ENCODE results near the gene OPN3. TPM values are rescaled to one million over a fixed set of nuclear protein-coding genes. Genes with fewer than 3 reads are reported as not detected.

OPN3 gene
- total and polyA plus RNA-seq, 2 of the 4 experiments (the other 2 are of a cell fraction): 16.4 to 21.9 TPM

DNA sequence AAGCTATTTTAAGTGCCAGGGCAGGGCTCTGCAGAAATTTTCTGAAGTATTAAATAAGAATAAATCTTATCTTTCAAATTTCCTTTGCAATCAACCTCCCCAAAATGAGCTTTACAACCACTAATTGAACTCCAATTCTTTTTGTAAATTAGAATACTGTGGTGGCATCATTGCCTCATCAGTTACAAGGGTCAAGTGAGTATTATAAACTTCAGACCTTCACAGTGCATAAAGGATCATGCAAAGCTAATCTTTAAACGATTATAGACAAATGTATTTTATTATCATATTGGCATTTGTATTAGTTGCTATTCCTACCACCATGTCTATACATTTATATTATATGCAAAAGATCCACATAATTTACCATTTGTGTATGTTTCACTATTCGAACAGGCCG lies 7.2 kb downstream of the OPN3 start:
- H3K27me3 ChIP-seq (ENCODE audit: control insufficient read depth, insufficient read depth, low read length): no peaks in the 10 kb centered on the region
- H3K27ac ChIP-seq (ENCODE audit: insufficient read depth, low read length): no peak overlapping the region
- DNase-seq: no peak
- H3K4me3 ChIP-seq (ENCODE audit: insufficient read depth, low read depth, low read length): no peak overlapping the region
- no peak overlapping the region for H3K4ac ChIP-seq (ENCODE audit: low read depth, low read length)
- in situ Hi-C loops (cut with MboI; ENCODE audit: low sequenced_read_pairs) (no loop called here), dilution Hi-C loops (cut with HindIII; ENCODE audit: low sequenced_read_pairs, unreplicated experiment) (no loop called here), intact Hi-C loops (cut with micrococcal nuclease) (no loop called here)
- BruUV-seq (replicated peaks): no TSS peak
- H3K18ac ChIP-seq (ENCODE audit: low read depth, low read length): no peak overlapping the region
- no peak overlapping the region for H3K14ac ChIP-seq (replicated peaks; ENCODE audit: low read depth, low read length)
- H3K56ac ChIP-seq (ENCODE audit: extremely low read depth, insufficient read depth, low read length): no peak overlapping the region
- peaks cover 11 to 29% of the 10 kb centered on the region in 2 experiments for H3K79me1 ChIP-seq (ENCODE audit: low read depth in 1 of 2, low read length in 2 of 2)
- ATAC-seq (ENCODE audit: low read depth): no peak
- H2AFZ ChIP-seq (replicated peaks; ENCODE audit: low read length, poor library complexity): no peak overlapping the region
- peaks cover 10% of the 10 kb centered on the region for H3K4me1 ChIP-seq (ENCODE audit: control insufficient read depth, insufficient read depth, low read length)
- POLR2A ChIA-PET (ENCODE audit: unreplicated experiment): no interaction called here
- no peak overlapping the region for H3K9ac ChIP-seq (ENCODE audit: low read depth, low read length)
- no peak overlapping the region for H2BK20ac ChIP-seq (ENCODE audit: low read depth, low read length)
- no peak for TF ChIP-seq SMC3 (IDR thresholded peaks at IDR 0.05; ENCODE audit: low read depth, low read length)
- TF ChIP-seq CEBPB (IDR thresholded peaks at IDR 0.05; ENCODE audit: low read depth, low read length): no peak
- no peak for TF ChIP-seq RCOR1 (IDR thresholded peaks at IDR 0.05; ENCODE audit: insufficient replicate concordance, low read length)
- TF ChIP-seq RFX5 (IDR thresholded peaks at IDR 0.05; ENCODE audit: low read depth, low read length): no peak
- no peak for TF ChIP-seq MXI1 (IDR thresholded peaks at IDR 0.05; ENCODE audit: borderline replicate concordance, low read depth, low read length)
- no peak for TF ChIP-seq BHLHE40 (IDR thresholded peaks at IDR 0.05; ENCODE audit: low read depth, low read length)
- TF ChIP-seq, protein P1, sequence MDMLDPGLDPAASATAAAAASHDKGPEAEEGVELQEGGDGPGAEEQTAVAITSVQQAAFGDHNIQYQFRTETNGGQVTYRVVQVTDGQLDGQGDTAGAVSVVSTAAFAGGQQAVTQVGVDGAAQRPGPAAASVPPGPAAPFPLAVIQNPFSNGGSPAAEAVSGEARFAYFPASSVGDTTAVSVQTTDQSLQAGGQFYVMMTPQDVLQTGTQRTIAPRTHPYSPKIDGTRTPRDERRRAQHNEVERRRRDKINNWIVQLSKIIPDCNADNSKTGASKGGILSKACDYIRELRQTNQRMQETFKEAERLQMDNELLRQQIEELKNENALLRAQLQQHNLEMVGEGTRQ (IDR thresholded peaks at IDR 0.05; ENCODE audit: low read depth, low read length): no peak
- TF ChIP-seq, protein P2, sequence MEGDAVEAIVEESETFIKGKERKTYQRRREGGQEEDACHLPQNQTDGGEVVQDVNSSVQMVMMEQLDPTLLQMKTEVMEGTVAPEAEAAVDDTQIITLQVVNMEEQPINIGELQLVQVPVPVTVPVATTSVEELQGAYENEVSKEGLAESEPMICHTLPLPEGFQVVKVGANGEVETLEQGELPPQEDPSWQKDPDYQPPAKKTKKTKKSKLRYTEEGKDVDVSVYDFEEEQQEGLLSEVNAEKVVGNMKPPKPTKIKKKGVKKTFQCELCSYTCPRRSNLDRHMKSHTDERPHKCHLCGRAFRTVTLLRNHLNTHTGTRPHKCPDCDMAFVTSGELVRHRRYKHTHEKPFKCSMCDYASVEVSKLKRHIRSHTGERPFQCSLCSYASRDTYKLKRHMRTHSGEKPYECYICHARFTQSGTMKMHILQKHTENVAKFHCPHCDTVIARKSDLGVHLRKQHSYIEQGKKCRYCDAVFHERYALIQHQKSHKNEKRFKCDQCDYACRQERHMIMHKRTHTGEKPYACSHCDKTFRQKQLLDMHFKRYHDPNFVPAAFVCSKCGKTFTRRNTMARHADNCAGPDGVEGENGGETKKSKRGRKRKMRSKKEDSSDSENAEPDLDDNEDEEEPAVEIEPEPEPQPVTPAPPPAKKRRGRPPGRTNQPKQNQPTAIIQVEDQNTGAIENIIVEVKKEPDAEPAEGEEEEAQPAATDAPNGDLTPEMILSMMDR (conservative IDR thresholded peaks at IDR 0.05; ENCODE audit: low read depth, low read length): no peak
- no peak for TF ChIP-seq RAD21 (IDR thresholded peaks at IDR 0.05; ENCODE audit: low read length)
- no peak for TF ChIP-seq MAFK (IDR thresholded peaks at IDR 0.05; ENCODE audit: low read depth, low read length)
- no peak for TF ChIP-seq CHD1 (IDR thresholded peaks at IDR 0.05; ENCODE audit: low read depth, low read length)
- no peak for TF ChIP-seq NFE2L2 (IDR thresholded peaks at IDR 0.05; ENCODE audit: low read depth, low read length)
- TF ChIP-seq FOS (IDR thresholded peaks at IDR 0.05; ENCODE audit: low read depth, low read length): no peak
- TF ChIP-seq, protein P3, sequence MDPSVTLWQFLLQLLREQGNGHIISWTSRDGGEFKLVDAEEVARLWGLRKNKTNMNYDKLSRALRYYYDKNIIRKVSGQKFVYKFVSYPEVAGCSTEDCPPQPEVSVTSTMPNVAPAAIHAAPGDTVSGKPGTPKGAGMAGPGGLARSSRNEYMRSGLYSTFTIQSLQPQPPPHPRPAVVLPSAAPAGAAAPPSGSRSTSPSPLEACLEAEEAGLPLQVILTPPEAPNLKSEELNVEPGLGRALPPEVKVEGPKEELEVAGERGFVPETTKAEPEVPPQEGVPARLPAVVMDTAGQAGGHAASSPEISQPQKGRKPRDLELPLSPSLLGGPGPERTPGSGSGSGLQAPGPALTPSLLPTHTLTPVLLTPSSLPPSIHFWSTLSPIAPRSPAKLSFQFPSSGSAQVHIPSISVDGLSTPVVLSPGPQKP (IDR thresholded peaks at IDR 0.05; ENCODE audit: borderline replicate concordance, low read depth, low read length): no peak
- TF ChIP-seq POLR2A (IDR thresholded peaks at IDR 0.05; ENCODE audit: low read depth, low read length): no peak
- TF ChIP-seq MAZ (IDR thresholded peaks at IDR 0.05; ENCODE audit: borderline replicate concordance, low read depth, low read length): no peak
- H4K8ac ChIP-seq (ENCODE audit: low read depth in 2 of 2, low read length in 2 of 2): no peak overlapping the region
- H4K5ac ChIP-seq (ENCODE audit: low read depth, low read length): no peak overlapping the region
- no CpG with 5 or more reads among the region's 3 CpGs for WGBS, 2 experiments (ENCODE audit: extremely low coverage in 2 of 2, insufficient read length in 1 of 2)
- H2BK15ac ChIP-seq (ENCODE audit: low read depth, low read length): no peak overlapping the region
- H2AK5ac ChIP-seq (ENCODE audit: low read depth, low read length): no peak overlapping the region
- H3K4me2 ChIP-seq (ENCODE audit: low read depth, low read length): no peak overlapping the region
- no peaks in the 10 kb centered on the region for H3K9me3 ChIP-seq (ENCODE audit: control insufficient read depth, insufficient read depth, low read length)
- no peak overlapping the region for H4K91ac ChIP-seq (ENCODE audit: insufficient read depth, low read depth, low read length)
- CTCF ChIA-PET: interaction anchor here (0.5 to 0.6 kb wide), 2 partner anchors 15 to 1027 kb away, joined by 3 read pairs; no protein-coding TSS in a partner anchor
- no peak overlapping the region for H2BK5ac ChIP-seq (ENCODE audit: low read depth, low read length, poor library complexity, severe bottlenecking)
- peaks cover 5% of the 10 kb centered on the region for H3K36me3 ChIP-seq (ENCODE audit: control insufficient read depth, insufficient read depth, low read length)
- peaks cover 6% of the 10 kb centered on the region; the same call in 1 of the 2 replicates for H3K9me1 ChIP-seq (ENCODE audit: insufficient read depth, low read length)
- no peak overlapping the region for H2AK9ac ChIP-seq (replicated peaks; ENCODE audit: low read depth, low read length, poor library complexity)
- no peak overlapping the region for H3K23ac ChIP-seq (ENCODE audit: low read depth, low read length)
- H4K20me1 ChIP-seq (ENCODE audit: insufficient read depth, low read length): 0 out of 2 replicates have a peak, but pooled peaks cover 6% of the 10 kb centered on the region
- H2BK120ac ChIP-seq (ENCODE audit: low read depth, low read length): no peak overlapping the region

Measured in IMR-90 (cell line).